ENCODE measurements around the gene ADGRB3.

DNA sequence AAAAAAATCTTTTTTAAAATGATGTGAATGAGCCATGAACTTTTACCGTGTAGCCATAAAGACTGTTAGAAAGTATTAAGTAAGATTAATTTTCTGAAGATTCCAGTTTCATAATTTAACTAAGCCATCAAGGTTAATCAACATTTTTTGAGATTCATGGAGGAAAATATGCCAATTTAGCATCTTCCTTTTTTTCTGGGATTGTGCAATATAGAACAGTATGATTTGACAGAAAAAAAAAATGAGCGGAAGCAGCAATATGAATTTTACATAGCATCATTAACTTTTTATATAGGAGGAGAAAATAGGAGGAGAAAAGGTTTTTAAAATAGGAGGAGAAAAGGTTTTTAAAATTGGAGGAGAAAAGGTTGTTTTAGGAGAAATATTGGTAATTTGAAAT is 306.3 kb downstream of the ADGRB3 start:
- no peak for TF ChIP-seq EZH2 (IDR thresholded peaks at IDR 0.05; ENCODE audit: borderline replicate concordance, low read depth, low read length, poor library complexity, severe bottlenecking)
- TF ChIP-seq, protein P1, sequence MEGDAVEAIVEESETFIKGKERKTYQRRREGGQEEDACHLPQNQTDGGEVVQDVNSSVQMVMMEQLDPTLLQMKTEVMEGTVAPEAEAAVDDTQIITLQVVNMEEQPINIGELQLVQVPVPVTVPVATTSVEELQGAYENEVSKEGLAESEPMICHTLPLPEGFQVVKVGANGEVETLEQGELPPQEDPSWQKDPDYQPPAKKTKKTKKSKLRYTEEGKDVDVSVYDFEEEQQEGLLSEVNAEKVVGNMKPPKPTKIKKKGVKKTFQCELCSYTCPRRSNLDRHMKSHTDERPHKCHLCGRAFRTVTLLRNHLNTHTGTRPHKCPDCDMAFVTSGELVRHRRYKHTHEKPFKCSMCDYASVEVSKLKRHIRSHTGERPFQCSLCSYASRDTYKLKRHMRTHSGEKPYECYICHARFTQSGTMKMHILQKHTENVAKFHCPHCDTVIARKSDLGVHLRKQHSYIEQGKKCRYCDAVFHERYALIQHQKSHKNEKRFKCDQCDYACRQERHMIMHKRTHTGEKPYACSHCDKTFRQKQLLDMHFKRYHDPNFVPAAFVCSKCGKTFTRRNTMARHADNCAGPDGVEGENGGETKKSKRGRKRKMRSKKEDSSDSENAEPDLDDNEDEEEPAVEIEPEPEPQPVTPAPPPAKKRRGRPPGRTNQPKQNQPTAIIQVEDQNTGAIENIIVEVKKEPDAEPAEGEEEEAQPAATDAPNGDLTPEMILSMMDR (conservative IDR thresholded peaks at IDR 0.05; ENCODE audit: low read depth, low read length): no peak

Data from A673 (cell line).